ENCODE results near the gene GRID2IP.

GRCh38 chr7:6577369-6578113, 26.3 kb upstream of the GRID2IP start, which contains the start of gene ZDHHC4:
- TF ChIP-seq ZNF24 (IDR thresholded peaks at IDR 0.05) (no peak), GATAD2B (conservative IDR thresholded peaks at IDR 0.05; ENCODE audit: low read depth) (peak; percentile 69), ZBTB11 (CRISPR knock-in tag; IDR thresholded peaks at IDR 0.05) (no peak; the same call in 1 of the 2 replicates), HCFC1 (IDR thresholded peaks at IDR 0.05; ENCODE audit: low read length) (peak; percentile 48; the same call in 1 of the 2 replicates), MYB (IDR thresholded peaks at IDR 0.05; ENCODE audit: borderline replicate concordance, low read depth, low read length) (no peak), CBFB (IDR thresholded peaks at IDR 0.05; ENCODE audit: low read depth) (peak; percentile 62; the same call in 1 of the 2 replicates), RFX5 (IDR thresholded peaks at IDR 0.05; ENCODE audit: low read depth, low read length) (no peak), BCL3 (IDR thresholded peaks at IDR 0.05; ENCODE audit: borderline replicate concordance, insufficient read depth, low read depth, low read length, poor library complexity, severe bottlenecking) (no peak), KDM1A (IDR thresholded peaks at IDR 0.05; ENCODE audit: borderline replicate concordance) (no peak), NR2F1 (conservative IDR thresholded peaks at IDR 0.05) (peak; percentile 84), TCF3 (IDR thresholded peaks at IDR 0.05; ENCODE audit: borderline replicate concordance, insufficient read depth, low read depth, low read length) (peak; percentile 71; the same call in 1 of the 2 replicates)
- TF ChIP-seq, protein P1, sequence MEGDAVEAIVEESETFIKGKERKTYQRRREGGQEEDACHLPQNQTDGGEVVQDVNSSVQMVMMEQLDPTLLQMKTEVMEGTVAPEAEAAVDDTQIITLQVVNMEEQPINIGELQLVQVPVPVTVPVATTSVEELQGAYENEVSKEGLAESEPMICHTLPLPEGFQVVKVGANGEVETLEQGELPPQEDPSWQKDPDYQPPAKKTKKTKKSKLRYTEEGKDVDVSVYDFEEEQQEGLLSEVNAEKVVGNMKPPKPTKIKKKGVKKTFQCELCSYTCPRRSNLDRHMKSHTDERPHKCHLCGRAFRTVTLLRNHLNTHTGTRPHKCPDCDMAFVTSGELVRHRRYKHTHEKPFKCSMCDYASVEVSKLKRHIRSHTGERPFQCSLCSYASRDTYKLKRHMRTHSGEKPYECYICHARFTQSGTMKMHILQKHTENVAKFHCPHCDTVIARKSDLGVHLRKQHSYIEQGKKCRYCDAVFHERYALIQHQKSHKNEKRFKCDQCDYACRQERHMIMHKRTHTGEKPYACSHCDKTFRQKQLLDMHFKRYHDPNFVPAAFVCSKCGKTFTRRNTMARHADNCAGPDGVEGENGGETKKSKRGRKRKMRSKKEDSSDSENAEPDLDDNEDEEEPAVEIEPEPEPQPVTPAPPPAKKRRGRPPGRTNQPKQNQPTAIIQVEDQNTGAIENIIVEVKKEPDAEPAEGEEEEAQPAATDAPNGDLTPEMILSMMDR (IDR thresholded peaks at IDR 0.05 in 2 of 3, conservative IDR thresholded peaks at IDR 0.05 in 1 of 3; ENCODE audit: control insufficient read depth in 2 of 3, extremely low read depth in 1 of 3, insufficient read depth in 1 of 3, low read depth in 3 of 3, low read length in 3 of 3) = no peak
- TF ChIP-seq, protein P2, sequence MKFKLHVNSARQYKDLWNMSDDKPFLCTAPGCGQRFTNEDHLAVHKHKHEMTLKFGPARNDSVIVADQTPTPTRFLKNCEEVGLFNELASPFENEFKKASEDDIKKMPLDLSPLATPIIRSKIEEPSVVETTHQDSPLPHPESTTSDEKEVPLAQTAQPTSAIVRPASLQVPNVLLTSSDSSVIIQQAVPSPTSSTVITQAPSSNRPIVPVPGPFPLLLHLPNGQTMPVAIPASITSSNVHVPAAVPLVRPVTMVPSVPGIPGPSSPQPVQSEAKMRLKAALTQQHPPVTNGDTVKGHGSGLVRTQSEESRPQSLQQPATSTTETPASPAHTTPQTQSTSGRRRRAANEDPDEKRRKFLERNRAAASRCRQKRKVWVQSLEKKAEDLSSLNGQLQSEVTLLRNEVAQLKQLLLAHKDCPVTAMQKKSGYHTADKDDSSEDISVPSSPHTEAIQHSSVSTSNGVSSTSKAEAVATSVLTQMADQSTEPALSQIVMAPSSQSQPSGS (IDR thresholded peaks at IDR 0.05; ENCODE audit: low read length) = no peak
- TF ChIP-seq, protein P3, sequence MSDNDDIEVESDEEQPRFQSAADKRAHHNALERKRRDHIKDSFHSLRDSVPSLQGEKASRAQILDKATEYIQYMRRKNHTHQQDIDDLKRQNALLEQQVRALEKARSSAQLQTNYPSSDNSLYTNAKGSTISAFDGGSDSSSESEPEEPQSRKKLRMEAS (IDR thresholded peaks at IDR 0.05; ENCODE audit: low read depth, low read length) = peak; percentile 65; the same call in 1 of the 2 replicates

Data from GM12878 (cell line).